Subcutaneous adipose tissue (tissue), 4 donors: Measurements from ENCODE around the gene BBX. TPM values are rescaled to one million over a fixed set of nuclear protein-coding genes. Genes with fewer than 3 reads are reported as not detected.

Experiments used
- CTCF ChIP-seq: fragments of 450-650 bp; IDR thresholded peaks from one replicate; pipeline ENCODE4 v1.5.1; 2016; ENCODE audit warnings: low read depth, mild to moderate bottlenecking, control low read depth, antibody characterized with exemption, moderate library complexity
- total RNA-seq, 4 donors: library from RNA; depleted of rRNA; stranded (reverse); fragments of >200 nt; gene quantifications; one replicate each; pipeline ENCODE4 v1.1.0, GENCODE V29; 2016

The BBX gene
- total RNA-seq, 4 donors from 2014 or later: 38.3 to 69.4 (median 48.0) TPM

- no peak for TF ChIP-seq CTCF
Measured at GRCh38 chr3:107641572-107642307, 119.0 kb downstream of the BBX start.

- no peak for TF ChIP-seq CTCF
Measured at GRCh38 chr3:107643038-107643883, 120.5 kb downstream of the BBX start.

GRCh38 chr3:107644631-107645030 is 121.9 kb downstream of the BBX start:
- TF ChIP-seq CTCF: no peak

GRCh38 chr3:107650788-107651187 is 128.0 kb downstream of the BBX start:
- TF ChIP-seq CTCF: no peak

- no peak for TF ChIP-seq CTCF
Measured at GRCh38 chr3:107651782-107652181, 129.0 kb downstream of the BBX start.

GRCh38 chr3:107654218-107654617 is 131.5 kb downstream of the BBX start:
- no peak for TF ChIP-seq CTCF

GRCh38 chr3:107657971-107658370 is 135.2 kb downstream of the BBX start:
- no peak for TF ChIP-seq CTCF
